Measurements from ENCODE around the gene NLRC5. TPM values are rescaled to one million over a fixed set of nuclear protein-coding genes. Genes with fewer than 3 reads are reported as not detected.
"Not testable (repeated sequence)": the region's sequence is repeated elsewhere in the genome, so short reads cannot be mapped to it uniquely, and the experiment has no call there.

The NLRC5 gene
- total RNA-seq, 1 donor, result 44.0 TPM

DNA sequence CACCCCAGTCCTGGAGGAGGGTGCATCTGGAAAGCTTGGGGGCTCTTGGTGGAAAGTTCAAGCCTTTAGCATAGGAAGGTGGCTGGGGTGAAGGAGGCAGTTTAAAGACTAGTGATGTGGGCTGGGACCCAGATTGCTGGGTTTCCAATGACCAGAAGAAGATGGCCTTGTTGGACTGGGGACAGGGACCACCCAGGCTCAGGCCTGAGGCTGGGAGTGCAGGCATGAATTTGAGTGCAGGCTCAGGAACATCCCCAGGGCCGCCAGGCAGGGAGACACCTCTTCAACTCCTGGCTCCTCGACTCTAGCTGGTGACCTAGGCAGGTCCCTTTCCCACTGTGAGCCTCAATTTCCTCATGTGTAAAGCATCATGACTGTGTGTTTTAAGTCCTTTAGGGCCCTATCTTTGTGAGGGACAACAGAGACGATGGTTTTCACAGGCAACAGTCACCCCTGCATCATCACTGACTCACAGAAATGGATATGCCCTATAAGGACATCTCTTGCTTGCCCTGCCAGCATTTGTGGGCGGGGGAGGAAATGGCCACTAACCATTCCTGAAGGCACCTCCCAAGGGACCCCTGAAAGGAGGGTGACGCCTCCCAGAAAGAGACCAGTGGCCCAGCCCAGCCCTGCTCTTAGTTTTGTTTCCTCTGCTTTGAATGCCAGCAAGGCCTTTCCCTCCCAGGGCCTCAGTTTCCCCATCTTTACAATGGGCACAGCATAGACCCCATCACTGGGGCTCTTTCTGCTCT, 11.1 kb downstream of the NLRC5 start:
- TF ChIP-seq, protein P1, sequence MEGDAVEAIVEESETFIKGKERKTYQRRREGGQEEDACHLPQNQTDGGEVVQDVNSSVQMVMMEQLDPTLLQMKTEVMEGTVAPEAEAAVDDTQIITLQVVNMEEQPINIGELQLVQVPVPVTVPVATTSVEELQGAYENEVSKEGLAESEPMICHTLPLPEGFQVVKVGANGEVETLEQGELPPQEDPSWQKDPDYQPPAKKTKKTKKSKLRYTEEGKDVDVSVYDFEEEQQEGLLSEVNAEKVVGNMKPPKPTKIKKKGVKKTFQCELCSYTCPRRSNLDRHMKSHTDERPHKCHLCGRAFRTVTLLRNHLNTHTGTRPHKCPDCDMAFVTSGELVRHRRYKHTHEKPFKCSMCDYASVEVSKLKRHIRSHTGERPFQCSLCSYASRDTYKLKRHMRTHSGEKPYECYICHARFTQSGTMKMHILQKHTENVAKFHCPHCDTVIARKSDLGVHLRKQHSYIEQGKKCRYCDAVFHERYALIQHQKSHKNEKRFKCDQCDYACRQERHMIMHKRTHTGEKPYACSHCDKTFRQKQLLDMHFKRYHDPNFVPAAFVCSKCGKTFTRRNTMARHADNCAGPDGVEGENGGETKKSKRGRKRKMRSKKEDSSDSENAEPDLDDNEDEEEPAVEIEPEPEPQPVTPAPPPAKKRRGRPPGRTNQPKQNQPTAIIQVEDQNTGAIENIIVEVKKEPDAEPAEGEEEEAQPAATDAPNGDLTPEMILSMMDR (IDR thresholded peaks at IDR 0.05; ENCODE audit: insufficient read depth, low read depth, low read length), result no peak
- H3K4me3 ChIP-seq (ENCODE audit: low read depth, low read length), result no peak overlapping the region
- DNase-seq (ENCODE audit: low read depth), result peak; percentile 85

DNA sequence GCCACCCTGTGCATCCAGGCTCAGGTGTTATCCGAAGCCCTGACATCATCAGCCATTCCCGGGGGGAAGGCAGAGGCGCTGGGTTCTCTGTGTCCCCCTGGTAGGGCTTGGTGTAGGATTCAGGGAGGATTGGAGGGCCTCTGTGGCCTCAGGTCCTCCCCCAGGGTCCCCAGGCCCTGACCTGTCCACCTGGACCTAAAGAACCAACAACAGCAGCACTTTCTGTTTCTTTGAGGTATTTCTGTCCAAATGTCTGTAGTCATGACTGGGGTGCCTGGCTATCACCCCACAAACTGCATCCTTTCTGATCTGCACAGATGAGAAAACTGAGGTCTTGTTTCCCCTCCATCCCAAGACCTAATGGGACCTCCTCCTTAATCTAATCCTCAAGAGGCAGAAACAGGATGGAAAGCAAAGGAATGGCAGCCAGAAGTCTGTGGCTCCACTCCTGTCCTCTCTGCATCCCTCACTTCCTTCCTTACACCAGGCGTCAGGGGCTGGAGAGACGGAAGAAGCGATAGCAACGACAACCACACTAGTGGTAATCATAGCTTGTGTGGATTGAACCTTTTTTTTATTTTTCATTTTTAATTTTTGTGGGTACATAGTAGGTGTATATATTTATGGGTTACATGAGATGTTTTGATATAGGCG, 11.8 kb downstream of the NLRC5 start:
- H3K4me3 ChIP-seq (ENCODE audit: low read depth, low read length), result no peak overlapping the region
- DNase-seq (ENCODE audit: low read depth), result no peak
- TF ChIP-seq, protein P1 (IDR thresholded peaks at IDR 0.05; ENCODE audit: insufficient read depth, low read depth, low read length), result no peak

DNA sequence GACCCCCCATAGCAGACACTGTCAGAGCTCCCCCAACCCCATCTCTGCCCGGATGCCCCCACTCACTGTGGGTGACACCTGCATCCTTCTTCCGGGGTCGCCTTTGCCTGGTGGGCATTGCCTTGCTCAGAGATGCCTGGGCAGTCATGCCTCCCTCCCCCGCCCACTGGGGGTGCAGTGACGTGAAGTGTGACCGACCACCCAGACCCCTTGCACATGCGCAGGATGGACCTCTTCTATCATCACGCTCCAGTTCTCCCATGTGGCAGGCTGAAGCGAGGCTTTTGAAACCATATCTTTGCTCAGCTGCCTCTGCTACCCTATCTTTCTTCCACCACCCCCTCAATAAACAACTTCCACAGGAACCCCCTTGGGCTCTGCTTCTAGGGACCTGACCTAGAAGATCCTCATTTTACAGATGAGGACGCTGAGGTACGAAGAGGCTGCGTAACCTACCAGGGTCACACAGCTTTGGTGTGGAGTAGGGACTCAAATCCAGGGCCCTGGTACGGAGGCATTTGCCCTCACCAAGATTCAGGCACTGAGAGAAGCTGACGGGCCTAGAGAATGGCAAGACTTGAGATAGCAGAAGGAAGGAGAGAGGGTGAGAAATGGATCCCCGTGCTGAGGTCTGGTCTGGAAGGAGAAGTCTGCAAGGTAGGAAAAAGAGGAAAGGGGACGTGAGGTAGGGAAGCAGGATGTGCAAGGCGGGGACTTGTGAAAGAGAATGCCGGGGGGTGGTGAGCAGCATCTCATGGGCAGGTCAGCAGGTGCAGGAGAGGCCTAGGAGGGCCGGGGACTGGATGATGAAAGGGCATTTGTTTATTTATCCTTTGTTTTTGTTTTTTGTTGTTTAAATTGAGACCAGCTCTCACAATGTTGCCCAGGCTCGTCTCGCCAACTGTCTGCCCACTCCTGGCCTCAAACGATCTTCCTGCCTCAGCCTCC, 14.4 kb downstream of the NLRC5 start:
- TF ChIP-seq, protein P1 (IDR thresholded peaks at IDR 0.05; ENCODE audit: insufficient read depth, low read depth, low read length), result no peak
- no peak for DNase-seq (ENCODE audit: low read depth)
- H3K4me3 ChIP-seq (ENCODE audit: low read depth, low read length), result no peak overlapping the region

DNA sequence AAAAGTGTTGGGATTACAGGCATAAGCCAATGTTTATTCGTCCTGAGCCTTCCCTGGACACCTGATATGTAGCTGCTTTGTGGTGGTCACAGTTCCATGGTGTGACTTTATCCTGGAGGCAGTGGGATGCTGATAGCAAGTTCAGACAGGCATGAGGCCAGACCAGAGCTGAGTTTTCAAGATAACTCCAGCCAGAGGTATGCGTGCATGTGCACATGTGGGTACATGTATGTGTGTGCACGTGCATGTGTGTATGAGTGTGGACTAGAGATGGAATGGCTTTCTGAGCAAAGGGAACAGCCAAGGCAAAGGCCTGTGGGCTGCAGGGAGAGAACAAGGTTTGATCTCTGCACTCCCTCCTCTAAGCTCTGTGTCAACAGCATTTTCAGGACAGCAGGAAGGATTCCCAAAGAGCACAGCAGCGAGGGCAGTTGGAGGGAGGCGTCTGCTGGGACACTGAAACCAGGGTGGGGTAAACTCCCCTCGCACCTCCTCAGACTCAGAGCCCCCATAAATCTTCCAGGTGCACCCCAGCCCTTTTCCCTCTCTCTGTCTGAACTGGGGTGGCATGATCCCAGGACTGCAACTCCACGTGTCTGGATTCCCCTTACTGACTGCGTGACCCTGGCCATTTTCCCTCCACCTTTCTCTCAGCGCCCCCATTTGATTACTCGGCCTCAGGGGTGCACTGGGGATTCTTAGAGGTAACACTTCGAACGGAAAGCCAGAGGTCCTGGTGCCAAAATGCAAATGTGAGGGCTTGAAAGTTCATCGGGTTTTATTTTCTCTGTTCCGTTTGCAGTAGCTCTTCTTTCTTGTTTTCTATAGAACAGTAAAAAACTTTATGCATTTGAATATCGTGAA, 15.3 kb downstream of the NLRC5 start:
- no peak overlapping the region for H3K4me3 ChIP-seq (ENCODE audit: low read depth, low read length)
- DNase-seq (ENCODE audit: low read depth), result no peak
- TF ChIP-seq, protein P1 (IDR thresholded peaks at IDR 0.05; ENCODE audit: insufficient read depth, low read depth, low read length), result no peak

DNA sequence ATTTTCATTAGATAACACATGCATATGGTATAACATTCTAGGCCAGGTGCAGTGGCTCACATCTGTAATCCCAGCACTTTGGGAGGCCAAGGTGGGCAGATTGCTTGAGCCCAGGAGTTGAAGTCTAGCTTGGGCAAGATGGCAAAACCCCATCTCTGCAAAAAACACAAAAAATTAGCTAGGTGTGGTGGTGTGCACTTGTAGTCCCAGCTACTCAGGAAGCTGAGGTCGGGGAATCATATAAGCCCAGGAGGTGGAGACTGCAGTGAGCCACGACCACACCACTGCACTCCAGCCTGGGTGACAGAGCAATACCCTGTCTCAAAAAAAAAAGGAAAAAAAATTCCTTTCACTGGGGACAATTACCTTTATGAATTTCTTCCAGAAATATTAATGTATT, 16.2 kb downstream of the NLRC5 start:
- H3K4me3 ChIP-seq (ENCODE audit: low read depth, low read length); DNase-seq (ENCODE audit: low read depth): not testable (repeated sequence)

DNA sequence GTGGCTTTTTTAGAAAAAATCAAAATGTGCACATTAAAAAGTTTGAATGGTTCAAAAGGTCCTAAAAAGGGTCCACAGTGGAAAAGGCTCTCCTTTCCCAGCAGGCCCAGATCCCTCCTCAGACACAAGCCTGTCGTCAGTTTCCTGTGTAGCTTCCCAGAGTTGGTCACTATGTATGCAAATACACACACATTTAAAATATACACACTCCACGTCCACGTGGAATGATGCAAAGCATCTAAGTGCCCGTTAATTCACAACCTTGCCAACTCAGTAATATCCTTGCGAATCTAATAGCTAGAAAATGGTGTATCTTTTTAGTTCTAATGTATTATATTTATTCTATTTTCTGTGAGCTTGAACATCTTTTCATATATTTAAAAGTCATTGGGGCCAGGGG, 17.7 kb downstream of the NLRC5 start:
- TF ChIP-seq, protein P1 (IDR thresholded peaks at IDR 0.05; ENCODE audit: insufficient read depth, low read depth, low read length), result no peak
- no peak overlapping the region for H3K4me3 ChIP-seq (ENCODE audit: low read depth, low read length)
- no peak for DNase-seq (ENCODE audit: low read depth)
